Hippocampal formation (tissue), 2 donors: ENCODE results near the gene NHERF2.

Experiments used
- DNase-seq, 2 donors: peaks; one replicate each; lab custom pipeline; 2025; lab: John Stamatoyannopoulos, UW

The NHERF2 gene

GRCh38 chr16:2082983-2083364 is 56.3 kb downstream of the NHERF2 start:
- DNase-seq: no peak

GRCh38 chr16:2083409-2083808 is 56.7 kb downstream of the NHERF2 start:
- no peak for DNase-seq

DNA sequence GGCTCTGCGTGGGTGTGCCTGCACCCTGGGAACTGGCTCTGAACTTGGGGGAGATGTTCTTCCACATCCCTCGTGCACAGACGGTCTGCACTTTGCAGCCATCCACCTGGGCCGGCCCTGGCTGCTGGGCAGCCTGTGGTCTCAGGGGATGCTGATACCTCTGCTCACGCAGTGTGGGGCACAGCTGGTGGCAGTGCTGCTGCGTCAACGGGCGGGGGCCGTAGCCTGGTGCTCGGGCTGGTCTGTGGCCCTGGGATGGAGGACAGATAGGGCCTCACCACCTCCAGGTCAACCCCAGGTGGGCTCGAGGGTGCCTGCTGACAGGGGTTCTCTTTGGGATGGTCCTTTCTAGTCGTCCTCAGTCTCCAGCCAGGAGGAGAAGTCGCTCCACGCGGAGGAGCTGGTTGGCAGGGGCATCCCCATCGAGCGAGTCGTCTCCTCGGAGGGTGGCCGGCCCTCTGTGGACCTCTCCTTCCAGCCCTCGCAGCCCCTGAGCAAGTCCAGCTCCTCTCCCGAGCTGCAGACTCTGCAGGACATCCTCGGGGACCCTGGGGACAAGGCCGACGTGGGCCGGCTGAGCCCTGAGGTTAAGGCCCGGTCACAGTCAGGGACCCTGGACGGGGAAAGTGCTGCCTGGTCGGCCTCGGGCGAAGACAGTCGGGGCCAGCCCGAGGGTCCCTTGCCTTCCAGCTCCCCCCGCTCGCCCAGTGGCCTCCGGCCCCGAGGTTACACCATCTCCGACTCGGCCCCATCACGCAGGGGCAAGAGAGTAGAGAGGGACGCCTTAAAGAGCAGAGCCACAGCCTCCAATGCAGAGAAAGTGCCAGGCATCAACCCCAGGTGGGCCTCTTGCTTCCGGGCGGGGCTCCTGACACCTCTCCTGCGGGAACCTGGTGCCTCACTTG is 57.4 kb downstream of the NHERF2 start:
- DNase-seq: no peak

GRCh38 chr16:2084895-2085625 is 58.4 kb downstream of the NHERF2 start:
- DNase-seq: no peak

GRCh38 chr16:2085669-2086068 is 59.0 kb downstream of the NHERF2 start:
- no peak for DNase-seq

DNA sequence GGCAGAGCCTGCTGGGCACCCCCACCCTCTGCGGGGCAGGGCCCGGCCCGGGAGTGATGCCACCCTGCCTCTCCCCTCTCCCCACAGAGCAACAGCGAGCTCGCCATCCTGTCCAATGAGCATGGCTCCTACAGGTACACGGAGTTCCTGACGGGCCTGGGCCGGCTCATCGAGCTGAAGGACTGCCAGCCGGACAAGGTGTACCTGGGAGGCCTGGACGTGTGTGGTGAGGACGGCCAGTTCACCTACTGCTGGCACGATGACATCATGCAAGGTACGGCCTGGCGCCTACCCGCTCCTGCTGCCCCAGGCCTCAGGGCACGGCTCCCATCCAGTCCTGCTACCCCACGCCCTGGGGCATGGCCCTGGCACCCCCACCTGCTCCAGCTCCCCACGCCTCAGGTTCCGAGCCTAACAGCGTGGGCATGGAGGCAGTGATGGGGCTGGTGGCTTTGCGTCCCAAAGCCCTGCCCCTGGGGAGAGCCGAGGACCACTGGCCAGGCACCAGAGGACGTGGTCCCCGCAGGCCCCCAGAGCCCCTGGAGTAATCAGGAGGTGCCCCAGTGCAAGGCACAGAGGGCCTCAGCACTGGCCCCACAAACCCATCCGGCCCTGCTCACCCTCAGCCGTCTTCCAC is 59.5 kb downstream of the NHERF2 start:
- no peak for DNase-seq

GRCh38 chr16:2086812-2087747 is 60.4 kb downstream of the NHERF2 start:
- DNase-seq: no peak

DNA sequence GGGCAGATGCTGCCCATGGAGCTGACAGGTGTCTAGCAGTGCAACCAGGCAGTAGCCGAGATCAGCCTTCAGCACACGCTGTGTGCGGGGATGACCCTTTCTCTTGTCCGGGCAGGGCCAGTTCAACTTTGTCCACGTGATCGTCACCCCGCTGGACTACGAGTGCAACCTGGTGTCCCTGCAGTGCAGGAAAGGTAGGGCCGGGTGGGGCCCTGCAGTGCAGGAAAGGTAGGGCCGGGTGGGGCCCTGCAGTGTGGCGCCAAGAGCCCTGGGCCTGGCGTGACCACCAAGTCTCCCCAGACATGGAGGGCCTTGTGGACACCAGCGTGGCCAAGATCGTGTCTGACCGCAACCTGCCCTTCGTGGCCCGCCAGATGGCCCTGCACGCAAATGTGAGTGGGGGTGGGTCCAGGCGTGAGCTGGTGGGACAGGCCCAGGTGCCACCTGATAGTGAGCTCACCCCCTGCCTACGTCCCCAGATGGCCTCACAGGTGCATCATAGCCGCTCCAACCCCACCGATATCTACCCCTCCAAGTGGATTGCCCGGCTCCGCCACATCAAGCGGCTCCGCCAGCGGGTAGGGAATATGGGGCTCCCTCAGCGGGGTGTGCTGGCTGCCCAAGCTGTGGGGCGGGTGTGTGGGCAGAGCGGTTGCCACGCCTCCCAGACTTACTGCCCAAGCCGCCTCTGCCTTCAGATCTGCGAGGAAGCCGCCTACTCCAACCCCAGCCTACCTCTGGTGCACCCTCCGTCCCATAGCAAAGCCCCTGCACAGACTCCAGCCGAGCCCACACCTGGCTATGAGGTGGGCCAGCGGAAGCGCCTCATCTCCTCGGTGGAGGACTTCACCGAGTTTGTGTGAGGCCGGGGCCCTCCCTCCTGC is 61.3 kb downstream of the NHERF2 start:
- no peak for DNase-seq
